Measurements from ENCODE around the gene CAPN12. TPM values are rescaled to one million over a fixed set of nuclear protein-coding genes. Genes with fewer than 3 reads are reported as not detected.

Gene CAPN12
- total RNA-seq, 1 donor, result 0.18 TPM

DNA sequence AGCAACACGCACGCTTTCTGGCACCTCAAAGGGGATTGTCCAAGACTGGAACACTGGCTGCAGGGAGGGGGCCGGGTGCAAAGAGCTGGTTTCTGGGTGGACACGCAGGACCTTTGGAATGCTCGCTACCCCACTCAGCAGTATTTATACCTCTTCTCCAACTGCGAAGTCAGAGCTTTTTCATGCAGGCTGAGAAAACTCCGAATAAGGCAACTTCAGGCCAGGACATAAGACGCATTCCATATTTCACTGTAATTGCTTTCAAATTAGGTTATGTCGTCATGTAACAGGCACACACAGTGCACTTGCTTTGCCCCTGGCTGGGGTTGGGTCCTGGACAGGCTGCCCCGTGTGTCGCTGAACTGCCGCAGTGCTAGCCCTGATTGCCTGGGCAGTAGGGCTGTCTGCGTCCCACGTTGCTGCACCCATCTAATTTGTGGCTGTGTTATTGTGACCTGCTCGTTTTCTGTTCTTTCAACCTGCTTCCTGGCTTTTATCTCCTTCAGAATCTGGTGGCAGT, 52.3 kb downstream of the CAPN12 start:
- peak overlapping the region; percentile 22 for H3K4me3 ChIP-seq (ENCODE audit: low read depth, low read length)
- TF ChIP-seq, protein P1, sequence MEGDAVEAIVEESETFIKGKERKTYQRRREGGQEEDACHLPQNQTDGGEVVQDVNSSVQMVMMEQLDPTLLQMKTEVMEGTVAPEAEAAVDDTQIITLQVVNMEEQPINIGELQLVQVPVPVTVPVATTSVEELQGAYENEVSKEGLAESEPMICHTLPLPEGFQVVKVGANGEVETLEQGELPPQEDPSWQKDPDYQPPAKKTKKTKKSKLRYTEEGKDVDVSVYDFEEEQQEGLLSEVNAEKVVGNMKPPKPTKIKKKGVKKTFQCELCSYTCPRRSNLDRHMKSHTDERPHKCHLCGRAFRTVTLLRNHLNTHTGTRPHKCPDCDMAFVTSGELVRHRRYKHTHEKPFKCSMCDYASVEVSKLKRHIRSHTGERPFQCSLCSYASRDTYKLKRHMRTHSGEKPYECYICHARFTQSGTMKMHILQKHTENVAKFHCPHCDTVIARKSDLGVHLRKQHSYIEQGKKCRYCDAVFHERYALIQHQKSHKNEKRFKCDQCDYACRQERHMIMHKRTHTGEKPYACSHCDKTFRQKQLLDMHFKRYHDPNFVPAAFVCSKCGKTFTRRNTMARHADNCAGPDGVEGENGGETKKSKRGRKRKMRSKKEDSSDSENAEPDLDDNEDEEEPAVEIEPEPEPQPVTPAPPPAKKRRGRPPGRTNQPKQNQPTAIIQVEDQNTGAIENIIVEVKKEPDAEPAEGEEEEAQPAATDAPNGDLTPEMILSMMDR (IDR thresholded peaks at IDR 0.05; ENCODE audit: insufficient read depth, low read length), result no peak
- peak; percentile 98 for DNase-seq (ENCODE audit: low read depth)

DNA sequence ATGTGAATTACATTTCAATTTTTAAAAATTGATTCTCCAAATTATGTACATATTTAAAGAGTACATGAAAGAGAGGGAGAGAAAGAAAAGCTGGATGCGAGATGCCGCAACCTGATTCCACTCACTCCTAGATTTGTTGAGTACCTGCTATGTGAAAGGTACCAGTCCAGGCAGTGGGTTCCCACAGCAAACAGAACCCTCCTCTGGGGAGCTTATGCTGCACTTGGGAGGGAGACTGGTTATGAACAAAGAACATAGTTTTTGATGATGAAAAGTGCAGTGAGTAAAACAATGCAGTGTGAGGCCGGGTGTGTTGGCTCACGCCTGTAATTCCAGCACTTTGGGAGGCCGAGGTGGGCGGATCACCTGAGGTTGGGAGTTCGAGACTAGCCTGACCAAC, 53.4 kb downstream of the CAPN12 start:
- TF ChIP-seq, protein P1 (IDR thresholded peaks at IDR 0.05; ENCODE audit: insufficient read depth, low read length), result no peak
- H3K4me3 ChIP-seq (ENCODE audit: low read depth, low read length), result no peak overlapping the region
- DNase-seq (ENCODE audit: low read depth), result peak; percentile 54

DNA sequence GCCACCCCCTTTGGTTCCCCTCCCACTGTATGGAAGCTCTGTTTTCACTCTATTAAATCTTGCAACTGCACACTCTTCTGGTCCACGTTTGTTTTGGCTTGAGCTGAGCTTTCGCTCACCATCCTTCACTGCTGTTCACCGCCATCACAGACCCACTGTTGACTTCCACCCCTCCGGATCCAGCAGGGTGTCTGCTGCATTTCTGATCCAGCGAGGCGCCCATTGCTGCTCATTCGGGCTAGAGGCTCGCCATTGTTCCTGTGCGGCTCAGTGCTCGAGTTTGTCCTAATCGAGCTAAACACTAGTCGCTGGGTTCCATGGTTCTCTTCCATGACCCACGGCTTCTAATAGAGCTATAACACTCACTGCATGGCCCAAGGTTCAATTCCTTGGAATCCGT, 54.1 kb downstream of the CAPN12 start:
- DNase-seq (ENCODE audit: low read depth), result no peak
- TF ChIP-seq, protein P1 (IDR thresholded peaks at IDR 0.05; ENCODE audit: insufficient read depth, low read length), result no peak
- H3K4me3 ChIP-seq (ENCODE audit: low read depth, low read length), result no peak overlapping the region

DNA sequence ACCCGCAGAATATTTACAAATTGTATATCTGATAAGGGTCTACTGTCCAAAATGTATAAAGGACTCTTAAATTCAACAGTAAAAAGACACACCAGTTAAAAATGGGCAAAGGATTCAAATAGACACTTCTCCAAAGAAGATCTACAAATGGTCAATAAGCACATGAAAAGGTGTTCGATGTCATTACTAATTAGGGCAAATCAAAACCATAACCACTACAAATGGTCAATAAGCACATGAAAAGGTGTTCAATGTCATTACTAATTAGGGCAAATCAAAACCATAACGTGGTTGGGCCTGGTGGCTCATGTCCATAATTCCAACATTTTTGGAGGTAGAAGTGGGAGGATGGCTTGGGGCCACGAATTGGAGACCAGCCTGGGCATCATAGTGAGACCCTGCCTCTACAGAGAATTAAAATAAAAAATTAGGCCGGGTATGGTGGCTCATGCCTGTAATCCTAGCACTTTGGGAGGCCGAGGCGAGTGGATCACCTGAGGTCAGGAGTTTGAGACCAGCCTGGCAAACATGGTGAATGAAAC, 56.4 kb downstream of the CAPN12 start:
- no peak for DNase-seq (ENCODE audit: low read depth)
- TF ChIP-seq, protein P1 (IDR thresholded peaks at IDR 0.05; ENCODE audit: insufficient read depth, low read length), result no peak
- H3K4me3 ChIP-seq (ENCODE audit: low read depth, low read length), result no peak overlapping the region

DNA sequence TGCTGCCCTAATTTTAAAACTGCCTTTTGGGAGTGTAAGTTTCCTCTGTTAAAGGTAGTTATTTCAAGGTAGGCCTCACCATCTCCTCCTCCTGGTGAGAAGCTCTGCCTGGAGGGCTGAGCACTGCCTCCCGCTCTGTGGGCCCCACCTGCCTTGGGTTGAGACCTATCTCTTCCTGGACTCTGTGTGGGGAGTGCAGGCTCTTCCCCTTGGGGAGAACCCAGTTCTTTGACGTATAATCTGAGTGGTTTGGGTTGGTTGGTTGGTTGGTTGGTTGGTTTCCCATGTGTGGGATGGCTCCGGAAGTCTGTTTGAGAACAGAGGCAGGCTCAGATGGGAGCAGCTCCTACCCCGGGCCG, 57.8 kb downstream of the CAPN12 start:
- no peak overlapping the region for H3K4me3 ChIP-seq (ENCODE audit: low read depth, low read length)
- no peak for DNase-seq (ENCODE audit: low read depth)
- TF ChIP-seq, protein P1 (IDR thresholded peaks at IDR 0.05; ENCODE audit: insufficient read depth, low read length), result no peak

DNA sequence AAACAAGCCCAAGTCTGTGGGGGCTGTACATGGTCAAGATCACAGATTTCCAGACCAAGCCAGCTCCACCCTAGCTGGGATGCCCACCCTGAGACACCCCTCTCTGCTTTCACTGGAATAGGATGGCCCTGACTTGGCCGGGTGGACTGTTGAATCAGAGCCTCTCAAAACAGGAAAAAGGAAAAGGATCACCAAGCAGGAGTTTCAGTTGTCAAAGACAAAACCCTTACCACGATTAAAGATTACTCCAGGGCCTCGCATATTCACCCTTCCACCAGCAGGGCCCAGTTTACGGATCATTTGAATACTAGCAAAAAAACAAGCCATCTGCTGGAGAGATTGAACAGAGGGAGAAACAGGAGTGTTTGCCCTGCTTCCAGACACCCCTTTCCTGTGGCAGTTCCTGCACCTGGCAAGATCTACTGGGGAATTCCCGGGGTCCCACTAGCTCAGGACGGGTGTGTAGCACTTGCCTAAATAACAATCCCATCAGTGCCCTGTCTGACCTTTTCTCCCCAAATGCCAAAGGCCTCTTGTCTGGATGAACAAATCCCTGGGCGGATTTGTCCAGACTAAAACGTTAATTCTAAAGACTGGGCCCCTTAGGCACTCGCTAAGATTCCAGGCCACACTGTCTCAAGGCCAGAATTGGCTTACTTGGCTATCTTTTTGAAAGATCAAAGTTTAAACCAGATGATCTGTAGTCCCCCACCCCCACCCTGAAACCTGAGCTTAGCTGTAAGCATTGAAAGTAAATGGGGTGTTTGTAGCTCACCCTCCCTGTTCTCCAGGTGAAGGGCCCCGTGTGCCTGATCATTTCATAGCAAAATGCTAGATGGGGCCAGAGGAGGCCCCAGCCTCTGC, 58.4 kb downstream of the CAPN12 start:
- peak; percentile 83 for DNase-seq (ENCODE audit: low read depth)
- TF ChIP-seq, protein P1 (IDR thresholded peaks at IDR 0.05; ENCODE audit: insufficient read depth, low read length), result peak; percentile 80
- H3K4me3 ChIP-seq (ENCODE audit: low read depth, low read length), result no peak overlapping the region
